HG02571 (cell line): ENCODE measurements around the gene COL13A1.

ENCODE experiments used
- ATAC-seq: cut with Tn5 transposase; IDR thresholded peaks from one replicate; pipeline ENCODE4 v1.9.1; 2021; ENCODE audit warnings: mild to moderate bottlenecking, moderate library complexity; ENCODE audit not compliant: unreplicated experiment

The COL13A1 gene

DNA sequence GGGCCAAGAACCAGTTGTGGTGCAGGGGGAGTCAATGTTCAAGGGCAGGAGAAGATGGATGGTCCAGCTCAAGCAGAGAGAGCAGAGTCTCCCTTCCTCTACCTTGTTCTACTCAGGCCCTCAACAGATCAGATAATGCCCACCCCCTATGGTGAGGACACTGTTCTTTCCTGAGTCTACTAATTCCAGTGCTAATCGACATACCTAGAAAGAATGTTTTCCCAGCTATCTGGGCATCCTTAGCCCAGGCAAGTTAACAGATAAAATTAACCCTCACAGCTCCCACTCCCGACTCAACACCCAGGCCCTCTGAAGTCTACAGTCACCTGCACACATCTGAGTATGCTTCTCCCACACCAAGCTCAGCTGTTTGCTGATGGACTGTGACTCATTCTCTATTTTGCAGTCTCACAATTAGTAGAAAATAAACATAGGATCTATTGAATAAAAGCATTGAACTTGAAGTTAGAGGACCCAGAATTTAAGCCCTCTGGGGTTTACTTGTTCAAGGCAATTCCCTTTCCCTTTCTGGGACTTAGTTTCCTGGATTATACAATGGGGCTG is 17.1 kb downstream of the COL13A1 start:
- no peak for ATAC-seq

GRCh38 chr10:69819716-69820506 is 18.2 kb downstream of the COL13A1 start:
- no peak for ATAC-seq

DNA sequence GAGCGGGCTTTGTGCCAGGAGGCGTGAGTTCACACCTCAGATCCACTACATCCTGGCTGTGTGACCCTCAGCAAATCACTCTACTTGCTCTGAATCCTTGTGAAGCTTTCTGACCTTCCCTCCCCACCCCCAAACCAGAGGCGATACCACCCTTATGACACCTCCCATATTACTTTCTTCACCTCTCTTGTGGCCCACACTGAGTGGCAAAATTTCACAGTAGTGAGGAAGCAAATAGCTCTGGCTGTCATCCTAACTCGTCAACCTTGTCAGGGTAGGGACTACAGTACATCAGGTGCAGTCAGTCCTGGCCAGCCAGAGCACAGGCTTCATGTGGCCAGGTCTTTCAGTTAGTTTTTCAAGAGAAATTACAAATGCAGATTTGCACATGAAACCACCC is 19.1 kb downstream of the COL13A1 start:
- ATAC-seq: no peak

DNA sequence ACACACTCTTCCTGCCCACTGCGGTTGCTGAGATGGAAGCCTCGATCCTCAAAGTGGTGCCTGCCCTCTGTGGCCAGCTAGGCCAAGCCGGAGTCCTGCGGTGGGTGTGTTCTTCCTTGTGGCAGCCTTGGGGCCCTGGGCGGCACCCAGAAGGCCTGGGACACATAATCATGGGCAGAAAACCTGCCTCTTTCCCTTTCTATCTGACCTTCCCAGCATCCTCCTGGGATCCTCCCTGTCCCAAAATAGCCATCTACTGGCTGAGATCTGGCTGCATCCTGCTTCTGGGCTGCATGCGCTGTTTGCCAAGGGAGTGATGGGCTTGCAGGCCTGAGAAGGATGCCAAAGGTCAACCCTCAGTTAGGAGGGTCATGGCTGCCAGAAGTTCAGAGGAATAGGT is 23.9 kb downstream of the COL13A1 start:
- no peak for ATAC-seq

GRCh38 chr10:69826094-69826493 is 24.4 kb downstream of the COL13A1 start:
- ATAC-seq: no peak

DNA sequence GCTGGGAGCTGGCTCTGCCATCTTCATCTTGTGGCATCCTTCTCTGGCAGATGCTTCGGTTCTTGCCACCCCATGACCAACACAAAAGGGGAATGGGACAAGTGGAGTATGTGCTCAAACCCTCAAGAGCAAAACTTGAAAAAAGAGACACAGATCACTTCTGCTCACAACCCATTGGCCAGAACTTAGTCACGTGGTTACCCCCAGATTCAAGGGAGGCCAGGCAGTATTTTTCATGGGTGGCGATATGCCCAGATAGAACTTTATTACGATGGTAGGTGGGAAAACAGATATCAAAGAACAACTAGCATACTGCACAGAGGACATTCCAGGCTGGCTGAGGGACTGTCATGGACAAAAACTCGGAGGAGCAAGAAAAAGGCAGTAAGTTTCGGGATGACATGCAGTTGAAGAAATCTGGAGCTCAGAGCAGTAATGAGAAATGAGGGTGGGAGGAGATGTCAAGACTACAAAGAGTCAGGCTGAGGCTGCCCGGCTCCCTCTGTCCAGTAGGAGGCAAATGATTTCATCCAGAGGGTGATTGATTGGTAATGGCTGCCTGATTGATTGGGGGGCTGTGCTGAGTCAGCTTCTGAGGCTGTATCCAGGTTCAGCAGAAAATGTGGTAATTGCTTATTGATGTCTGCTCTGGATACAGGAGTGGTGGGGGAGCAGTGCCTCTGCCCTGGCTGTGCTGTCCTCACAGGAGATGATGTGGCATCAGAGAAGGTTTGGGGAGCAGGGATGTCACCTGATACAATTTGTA is 25.3 kb downstream of the COL13A1 start:
- no peak for ATAC-seq

GRCh38 chr10:69828144-69828870 is 26.6 kb downstream of the COL13A1 start:
- ATAC-seq: no peak

GRCh38 chr10:69829775-69830174 is 28.1 kb downstream of the COL13A1 start:
- no peak for ATAC-seq

DNA sequence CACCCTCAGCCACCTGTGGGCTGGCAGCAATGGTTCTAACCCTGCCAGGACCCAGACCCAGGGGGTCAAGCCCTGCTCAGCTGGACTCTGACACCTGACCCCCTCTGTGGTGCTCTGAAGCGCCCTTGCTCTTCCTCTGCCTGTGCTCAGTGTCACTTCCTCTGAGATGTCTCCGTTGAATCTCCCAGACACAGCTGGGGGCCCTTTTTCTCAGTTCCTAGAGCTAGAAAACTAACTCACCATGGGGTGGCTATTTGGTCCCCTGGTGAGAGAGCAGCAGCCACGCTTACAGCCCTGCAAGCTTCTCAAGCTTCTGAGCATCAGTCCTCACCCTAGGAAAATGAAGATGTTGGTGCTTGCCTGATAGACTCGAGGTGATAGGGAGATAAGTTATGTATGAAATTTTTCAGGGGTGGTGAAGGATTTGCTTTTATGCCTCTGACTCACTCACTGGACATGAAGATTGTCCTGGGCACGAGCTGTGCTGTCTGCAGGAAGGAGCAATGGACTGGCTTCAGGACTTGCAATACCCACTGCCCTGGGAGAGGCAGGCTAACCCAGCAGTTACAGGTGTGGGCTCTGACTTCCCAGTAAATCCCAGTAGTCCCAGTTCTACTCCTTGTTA is 29.6 kb downstream of the COL13A1 start:
- ATAC-seq: no peak

DNA sequence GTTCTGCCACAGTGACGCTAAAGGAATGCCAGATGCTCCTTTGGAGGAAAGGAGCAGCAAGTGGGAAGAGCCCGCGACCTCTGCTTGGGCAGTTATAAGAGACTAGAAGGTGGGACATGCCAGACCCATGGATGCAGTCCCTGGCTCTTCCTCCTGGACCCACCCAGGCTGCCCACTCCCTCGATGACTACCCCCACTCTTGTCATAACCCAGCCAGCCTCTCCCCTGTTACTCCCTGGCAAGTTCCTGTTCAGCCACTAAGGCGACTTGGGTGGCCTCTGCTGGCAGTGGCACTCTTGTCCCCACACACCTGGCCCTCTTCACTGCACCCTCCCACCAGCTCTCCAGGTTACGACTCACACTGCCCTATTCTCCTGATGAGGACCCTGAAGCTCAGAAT is 33.5 kb downstream of the COL13A1 start:
- no peak for ATAC-seq

- no peak for ATAC-seq
Observed at GRCh38 chr10:69835875-69836730, 34.4 kb downstream of the COL13A1 start.

GRCh38 chr10:69836731-69837030 is 35.0 kb downstream of the COL13A1 start:
- no peak for ATAC-seq

- no peak for ATAC-seq
Observed at GRCh38 chr10:69837261-69837660, 35.6 kb downstream of the COL13A1 start.

DNA sequence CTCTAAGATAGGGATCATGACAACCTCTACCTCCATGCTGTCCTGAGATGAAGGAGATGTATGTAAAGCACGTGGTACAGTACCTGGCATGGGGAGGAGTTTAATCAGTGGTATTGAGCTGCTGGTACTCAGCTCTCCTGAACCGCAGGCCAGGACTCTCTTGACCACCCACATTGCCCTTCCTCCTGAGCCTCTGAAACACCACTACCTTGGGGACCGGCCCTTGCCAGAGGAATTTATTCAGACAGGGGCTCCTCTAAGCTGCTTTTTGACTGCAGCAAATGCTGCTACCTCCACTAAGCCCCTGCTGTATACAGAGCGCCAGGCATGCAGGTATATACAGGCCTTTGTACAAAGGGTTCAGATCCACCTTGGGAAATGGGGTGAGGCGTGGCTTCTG is 36.7 kb downstream of the COL13A1 start:
- ATAC-seq: no peak

DNA sequence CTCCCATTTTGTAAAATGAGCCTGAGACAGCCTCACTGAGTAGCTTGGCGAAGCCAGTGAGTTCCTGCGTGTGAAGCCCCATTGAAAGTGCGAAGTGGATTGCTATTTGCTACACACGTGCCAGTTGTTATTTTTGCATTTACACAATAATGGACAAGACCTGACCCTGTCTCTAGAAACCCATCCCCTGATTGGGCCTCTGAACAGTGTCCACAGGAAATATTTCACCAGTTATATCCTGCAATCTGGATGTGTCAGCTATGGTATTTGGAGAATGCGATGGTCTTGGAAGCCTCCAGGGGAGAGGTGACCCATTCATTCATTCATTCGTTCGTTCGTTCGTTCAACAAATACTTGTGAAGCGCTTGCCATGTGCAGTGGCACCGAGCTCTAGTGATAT is 37.1 kb downstream of the COL13A1 start:
- no peak for ATAC-seq

GRCh38 chr10:69839696-69840345 is 38.1 kb downstream of the COL13A1 start:
- ATAC-seq: no peak

- no peak for ATAC-seq
Observed at GRCh38 chr10:69840773-69841172, 39.1 kb downstream of the COL13A1 start.

DNA sequence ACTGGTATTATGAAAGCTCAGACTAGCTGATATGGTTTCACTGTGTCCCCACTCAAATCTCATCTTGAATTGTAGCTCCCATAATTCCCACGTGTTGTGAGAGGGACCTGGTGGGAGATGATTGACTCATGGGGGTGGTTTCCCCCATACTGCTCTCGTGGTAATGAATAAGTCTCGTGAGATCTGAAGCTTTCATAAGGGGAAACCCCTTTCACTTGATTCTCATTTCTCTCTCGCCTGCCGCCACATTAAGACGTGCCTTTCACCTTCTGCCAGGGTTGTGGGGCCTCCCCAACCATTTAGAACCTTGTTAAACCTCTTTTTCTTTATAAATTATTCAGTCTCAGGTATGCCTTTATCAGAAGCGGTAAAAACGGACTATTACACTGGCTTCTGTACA is 40.3 kb downstream of the COL13A1 start:
- ATAC-seq: no peak

DNA sequence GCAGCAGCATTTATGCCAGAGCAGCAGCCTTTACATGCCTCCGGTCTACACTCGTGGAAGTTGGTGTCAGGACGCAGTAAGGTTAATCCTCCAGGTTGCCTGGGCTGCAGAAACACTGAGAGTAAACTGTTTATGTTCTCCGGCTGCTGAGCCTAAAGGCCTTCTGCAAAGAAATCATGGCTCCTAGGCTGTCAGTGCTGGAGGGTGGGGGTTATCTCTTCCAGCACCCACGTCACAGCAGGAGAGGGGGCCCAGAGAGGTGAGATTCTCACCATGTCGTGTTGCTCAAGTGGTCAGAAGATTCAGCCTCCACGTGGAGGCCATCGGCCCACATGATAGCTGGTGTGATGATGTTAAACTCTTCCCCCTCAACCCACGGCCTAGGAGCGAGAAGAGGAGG is 41.2 kb downstream of the COL13A1 start:
- no peak for ATAC-seq

DNA sequence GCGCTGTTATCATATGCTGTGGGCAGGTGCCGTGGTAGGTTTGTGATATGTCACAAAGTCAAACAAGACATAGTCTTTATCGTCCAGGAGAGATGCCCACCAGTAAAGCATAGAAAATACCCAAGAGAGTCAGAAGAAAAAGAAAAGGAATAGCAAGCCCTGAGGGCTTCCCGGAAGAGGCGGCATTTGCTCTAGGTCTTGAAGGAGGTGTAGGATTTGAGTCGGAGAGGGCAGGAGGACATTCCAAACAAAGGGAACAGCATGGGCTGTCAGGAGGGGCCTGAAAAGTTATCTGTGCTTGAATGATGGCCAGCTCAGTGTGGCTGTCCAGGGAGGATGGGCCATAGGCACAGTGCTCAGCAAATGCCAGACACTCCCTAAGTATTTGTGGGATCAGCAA is 42.2 kb downstream of the COL13A1 start:
- ATAC-seq: no peak
